Measurements from ENCODE around the gene MIDN. TPM values are rescaled to one million over a fixed set of nuclear protein-coding genes. Genes with fewer than 3 reads are reported as not detected.

The MIDN gene
- total and polyA plus RNA-seq, 2 donors (not counting 3 experiments of a cell fraction or from before 2014, with no cell fraction given): 20.0 to 85.9 TPM

GRCh38 chr19:1250437-1251260, 2.3 kb downstream of the MIDN start:
- peak overlapping the region; percentile 60 to 88 (median 85) for H3K4me3 ChIP-seq (replicated peaks in 1 of 3; ENCODE audit: insufficient read depth in 1 of 3, low read depth in 1 of 3, low read length in 3 of 3)
- H2AFZ ChIP-seq (ENCODE audit: low read depth, low read length): no peak overlapping the region
- FAIRE-seq (no peak), DNase-seq (ENCODE audit: low read depth, low spot score) (peak; percentile 54)
- intact Hi-C loops (cut with micrococcal nuclease) (no loop called here), dilution Hi-C loops (cut with MboI; ENCODE audit: extremely low pct_ligation_motif_present, low sequenced_read_pairs) (no loop called here)
- POLR2A ChIA-PET: no interaction called here
- H3K9me1 ChIP-seq (replicated peaks; ENCODE audit: control insufficient read depth, extremely low read depth, insufficient read depth, low read length): no peaks in the 10 kb centered on the region
- peaks cover 22% of the 10 kb centered on the region for H3K4me1 ChIP-seq (ENCODE audit: control insufficient read depth, extremely low read depth, insufficient read depth, low read length)
- peaks cover 53% of the 10 kb centered on the region for H3K79me2 ChIP-seq (ENCODE audit: control insufficient read depth, insufficient read depth, low read length)
- H4K20me1 ChIP-seq (replicated peaks; ENCODE audit: control insufficient read depth, extremely low read depth, insufficient read depth, low read length): no peaks in the 10 kb centered on the region
- peak overlapping the region; percentile 66 for H3K4me2 ChIP-seq (ENCODE audit: insufficient read depth, low read length)
- H3K27me3 ChIP-seq (ENCODE audit: control insufficient read depth in 2 of 2, insufficient read depth in 2 of 2, low read length in 2 of 2): no peaks in the 10 kb centered on the region
- no peaks in the 10 kb centered on the region for H3K9me3 ChIP-seq (replicated peaks; ENCODE audit: control insufficient read depth, insufficient read depth, low read length)
- H3K36me3 ChIP-seq (ENCODE audit: control insufficient read depth in 2 of 2, extremely low read depth in 1 of 2, insufficient read depth in 2 of 2, low read length in 2 of 2): peaks cover 17 to 23% of the 10 kb centered on the region in 2 experiments
- peak overlapping the region; percentile 90 for H3K27ac ChIP-seq (ENCODE audit: insufficient read depth, low read depth, low read length)
- BruUV-seq (replicated peaks): no TSS peak
- peak overlapping the region; percentile 87 for H3K9ac ChIP-seq (replicated peaks; ENCODE audit: extremely low read depth, insufficient read depth, low read length)
- CTCF ChIA-PET: interaction anchor here (1.3 kb wide), 1 partner anchor 16 kb away, joined by 4 read pairs; no protein-coding TSS in a partner anchor
- TF ChIP-seq JUN (IDR thresholded peaks at IDR 0.05; ENCODE audit: borderline replicate concordance, insufficient read depth, insufficient read length, low read depth): no peak
- no peak for TF ChIP-seq EZH2 (IDR thresholded peaks at IDR 0.05; ENCODE audit: borderline replicate concordance, low read depth, low read length, severe bottlenecking)
- no peak for TF ChIP-seq MAX (IDR thresholded peaks at IDR 0.05; ENCODE audit: insufficient read depth, insufficient read length)
- no peak for TF ChIP-seq FOS (IDR thresholded peaks at IDR 0.05; ENCODE audit: borderline replicate concordance, insufficient read depth, low read length)
- TF ChIP-seq POLR2AphosphoS5 (IDR thresholded peaks at IDR 0.05; ENCODE audit: insufficient read depth, low read depth, low read length): peak; percentile 40

Data from endothelial cell of umbilical vein (primary cell).